Spleen (tissue), 11 donors: ENCODE results near the gene EIF4A3. TPM values are rescaled to one million over a fixed set of nuclear protein-coding genes. Genes with fewer than 3 reads are reported as not detected.
A peak's percentile ranks its signal among the peaks of the same experiment; 100 is the strongest.

Experiments used
- DNase-seq: peaks from one replicate; pipeline ENCODE4 v3.0.0-alpha.2; 2020
- H3K27ac ChIP-seq, 8 donors: fragments of 200-600 bp; sonication (generic) in 7 of 8; 1 replicate in 4 of 8; 2 replicates in 4 of 8; pipeline versions ENCODE4 v1.5.0 to v1.8.0; 2016 to 2021; ENCODE audit warnings: inconsistent platforms in 4 of 8, mild to moderate bottlenecking in 4 of 8, moderate library complexity in 1 of 8
- H3K27me3 ChIP-seq, 7 donors: fragments of 200-600 bp; sonication (generic) in 6 of 7; replicated peaks in 1 of 7; 1 replicate in 4 of 7; 2 replicates in 3 of 7; pipeline versions ENCODE4 v1.5.0 to v1.8.0; 2016 to 2021; ENCODE audit warnings: inconsistent platforms in 3 of 7, mild to moderate bottlenecking in 1 of 7
- H3K36me3 ChIP-seq, 6 donors: fragments of 200-600 bp; sonication (generic) in 5 of 6; 1 replicate in 4 of 6; 2 replicates in 2 of 6; pipeline versions ENCODE4 v1.5.0 to v1.8.0; 2016 to 2021; ENCODE audit warnings: inconsistent platforms in 2 of 6
- H3K4me1 ChIP-seq, 6 donors: fragments of 200-600 bp; sonication (generic) in 5 of 6; 1 replicate in 3 of 6; 2 replicates in 3 of 6; pipeline versions ENCODE4 v1.5.0 to v1.8.0; 2016 to 2021; ENCODE audit warnings: inconsistent platforms in 3 of 6
- H3K4me3 ChIP-seq, 8 donors: fragments of 200-600 bp; sonication (generic) in 7 of 8; 1 replicate in 4 of 8; 2 replicates in 4 of 8; pipeline versions ENCODE4 v1.5.0 to v1.8.0; 2016 to 2021; ENCODE audit warnings: inconsistent platforms in 4 of 8, mild to moderate bottlenecking in 4 of 8, moderate library complexity in 2 of 8
- H3K9me3 ChIP-seq, 8 donors: fragments of 200-600 bp; sonication (generic) in 7 of 8; 1 replicate in 4 of 8; 2 replicates in 4 of 8; pipeline versions ENCODE4 v1.5.0 to v1.8.0; 2016 to 2021; ENCODE audit warnings: inconsistent platforms in 4 of 8
- POLR2A ChIP-seq, 3 donors: fragments of 450-650 bp; IDR thresholded peaks; one replicate each; pipeline ENCODE4 v1.5.1; 2017; ENCODE audit warnings: antibody characterized with exemption in 3 of 3, mild to moderate bottlenecking in 1 of 3
- POLR2AphosphoS5 ChIP-seq, 3 donors: sonication (generic); formaldehyde crosslinking; IDR thresholded peaks; one replicate each; pipeline ENCODE4 v1.5.1; 2017; ENCODE audit warnings: antibody characterized with exemption in 3 of 3
- WGBS, 5 donors: extraction: QIAGEN DNeasy Blood & Tissue Kit in 3 of 5; methylation state at CpG; one replicate each; pipeline versions ENCODE4 v1.1.5 to v1.1.7; 2013 to 2018; 5-methylcytosine and 5-hydroxymethylcytosine counted together
- intact Hi-C: fragments of 100-400 bp; cut with DNase I; formaldehyde crosslinking; loops from one replicate; pipeline ENCODE4 v1.15.0; 2023; ENCODE audit warnings: low total_unique reads
- polyA plus RNA-seq, 3 donors: library from polyadenylated mRNA; stranded (reverse); fragments of 200-250 nt; gene quantifications; one replicate each; pipeline ENCODE4 v1.2.1, GENCODE V29; 2013
- total RNA-seq, 7 donors: library from RNA; depleted of rRNA in 3 of 7; stranded (reverse); fragments of >200 nt in 3 of 7; fragmentation: NEBNext Ultra II Directional in 4 of 7; extraction: Animal tissue kit (Norgen Biotek cat#: 25700) in 4 of 7; gene quantifications; one replicate each; pipeline versions ENCODE4 v1.1.0 to v1.2.1, GENCODE V29; 2016 to 2021
- TF ChIP-seq, protein P1 (sequence below), 11 experiments: fragments of 200-600 bp in 7 of 11; fragments of 450-650 bp in 4 of 11; sonication (generic) in 4 of 11; IDR thresholded peaks in 8 of 11; conservative IDR thresholded peaks in 3 of 11; 1 replicate in 7 of 11; 2 replicates in 4 of 11; pipeline versions ENCODE4 v1.4.0 to v1.8.0; 2016 to 2021; ENCODE audit warnings: antibody characterized with exemption in 11 of 11, inconsistent platforms in 4 of 11, mild to moderate bottlenecking in 1 of 11
- donor health status: healthy with polysubstance abuse.
- donor health status: DM: no; HTN: no; CAD: no; lungs with moderate emphysema.
- donor health status: DM: no; HTN: no; CAD: no.
- donor health status: Bipolar disorder and iron deficiency.
- donor health status: healthy.
- donor health status: DM: no; HTN: no; CAD: no.
- donor health status: DM: yes; HTN: yes; CAD: no.

The EIF4A3 gene
- total and polyA plus RNA-seq, 10 donors = 37.3 to 79.5 (median 63.6) TPM

DNA sequence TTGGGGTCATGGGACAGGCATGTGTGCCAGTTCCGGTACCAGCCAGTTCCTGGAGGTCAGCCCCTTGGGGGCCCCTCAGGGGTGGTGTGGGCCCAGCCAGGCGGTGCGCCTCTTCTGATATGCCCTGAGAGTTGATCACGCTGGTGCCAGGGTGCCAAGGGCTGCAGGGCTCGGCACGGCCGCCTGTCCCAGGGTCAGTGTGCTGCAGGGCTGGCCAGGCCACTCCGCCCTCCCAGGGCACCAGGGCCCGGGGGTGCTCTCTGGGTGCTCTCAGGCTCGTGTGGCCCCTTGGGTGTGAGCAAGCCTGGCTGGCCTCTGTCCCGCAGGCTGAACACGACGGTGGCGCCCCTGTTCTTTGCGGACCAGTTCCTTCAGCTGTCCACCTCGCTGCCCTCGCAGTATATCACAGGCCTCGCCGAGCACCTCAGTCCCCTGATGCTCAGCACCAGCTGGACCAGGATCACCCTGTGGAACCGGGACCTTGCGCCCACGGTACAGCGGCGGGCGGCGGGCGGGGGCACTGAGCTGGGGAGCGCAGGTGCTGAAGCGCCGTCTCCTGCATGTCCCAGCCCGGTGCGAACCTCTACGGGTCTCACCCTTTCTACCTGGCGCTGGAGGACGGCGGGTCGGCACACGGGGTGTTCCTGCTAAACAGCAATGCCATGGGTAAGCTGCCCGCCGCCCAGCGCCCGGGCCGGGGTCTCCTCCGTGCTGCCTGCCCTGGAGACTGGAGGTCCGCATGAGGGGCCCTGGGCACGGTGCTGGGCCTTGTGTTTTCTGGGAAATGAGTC, 39.5 kb downstream of the EIF4A3 start:
- H3K27ac ChIP-seq = no peak overlapping the region
- H3K9me3 ChIP-seq = no peaks in the 10 kb centered on the region
- peaks cover 0 to 29% (median 15%) of the 10 kb centered on the region in 6 donors for H3K4me1 ChIP-seq
- TF ChIP-seq POLR2AphosphoS5 (IDR thresholded peaks at IDR 0.05) (peak in 1 of 3 donors; percentile 36), POLR2A (IDR thresholded peaks at IDR 0.05) (no peak)
- H3K4me3 ChIP-seq = no peak overlapping the region
- DNase-seq = peak; percentile 67
- WGBS, 5 donors = 90 to 94% (median 93%) methylated on average over 19 to 46 of the region's 46 CpGs
- no peaks in the 10 kb centered on the region for H3K27me3 ChIP-seq
- peaks cover 0 to 63% (median 0%) of the 10 kb centered on the region in 6 donors for H3K36me3 ChIP-seq
- intact Hi-C loops = no loop called here

GRCh38 chr17:80106751-80107150, 40.2 kb downstream of the EIF4A3 start:
- WGBS, 5 donors = 80 to 94% (median 90%) methylated on average over 12 of the region's 12 CpGs
- Histone ChIP-seq H3K27ac (no peak overlapping the region), H3K27me3 (no peaks in the 10 kb centered on the region), H3K36me3 (peaks cover 0 to 56% (median 0%) of the 10 kb centered on the region in 6 donors), H3K4me1 (peaks cover 4 to 36% (median 21%) of the 10 kb centered on the region in 6 donors), H3K9me3 (no peaks in the 10 kb centered on the region), H3K4me3 (no peak overlapping the region)
- no peak for DNase-seq
- intact Hi-C loops = no loop called here
- TF ChIP-seq POLR2A (IDR thresholded peaks at IDR 0.05) = no peak
- TF ChIP-seq POLR2AphosphoS5 (IDR thresholded peaks at IDR 0.05) = no peak
- TF ChIP-seq, protein P1, sequence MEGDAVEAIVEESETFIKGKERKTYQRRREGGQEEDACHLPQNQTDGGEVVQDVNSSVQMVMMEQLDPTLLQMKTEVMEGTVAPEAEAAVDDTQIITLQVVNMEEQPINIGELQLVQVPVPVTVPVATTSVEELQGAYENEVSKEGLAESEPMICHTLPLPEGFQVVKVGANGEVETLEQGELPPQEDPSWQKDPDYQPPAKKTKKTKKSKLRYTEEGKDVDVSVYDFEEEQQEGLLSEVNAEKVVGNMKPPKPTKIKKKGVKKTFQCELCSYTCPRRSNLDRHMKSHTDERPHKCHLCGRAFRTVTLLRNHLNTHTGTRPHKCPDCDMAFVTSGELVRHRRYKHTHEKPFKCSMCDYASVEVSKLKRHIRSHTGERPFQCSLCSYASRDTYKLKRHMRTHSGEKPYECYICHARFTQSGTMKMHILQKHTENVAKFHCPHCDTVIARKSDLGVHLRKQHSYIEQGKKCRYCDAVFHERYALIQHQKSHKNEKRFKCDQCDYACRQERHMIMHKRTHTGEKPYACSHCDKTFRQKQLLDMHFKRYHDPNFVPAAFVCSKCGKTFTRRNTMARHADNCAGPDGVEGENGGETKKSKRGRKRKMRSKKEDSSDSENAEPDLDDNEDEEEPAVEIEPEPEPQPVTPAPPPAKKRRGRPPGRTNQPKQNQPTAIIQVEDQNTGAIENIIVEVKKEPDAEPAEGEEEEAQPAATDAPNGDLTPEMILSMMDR (IDR thresholded peaks at IDR 0.05 in 8 of 11, conservative IDR thresholded peaks at IDR 0.05 in 3 of 11) = no peak

DNA sequence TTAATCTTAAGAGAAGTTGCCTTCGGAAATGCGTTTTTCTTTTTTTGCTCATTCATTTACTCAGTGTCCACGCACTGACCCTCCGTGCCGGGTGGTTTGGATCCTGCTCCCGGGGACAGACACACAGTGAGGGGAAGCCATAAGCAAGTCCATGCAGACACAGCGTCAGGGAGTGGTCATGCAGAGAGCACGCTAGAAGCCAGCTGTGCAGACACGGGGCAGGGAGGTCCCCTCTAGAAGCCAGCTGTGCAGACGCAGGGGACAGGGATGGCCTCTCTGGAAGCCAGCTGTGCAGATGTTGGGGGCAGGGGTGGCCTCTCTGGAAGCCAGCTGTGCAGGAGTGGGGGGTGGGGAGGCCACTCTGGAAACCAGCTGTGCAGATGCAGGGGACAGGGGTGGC, 40.8 kb downstream of the EIF4A3 start:
- DNase-seq = peak; percentile 51
- no peak overlapping the region for H3K4me3 ChIP-seq
- no peaks in the 10 kb centered on the region for H3K9me3 ChIP-seq
- no peak overlapping the region for H3K27ac ChIP-seq
- H3K36me3 ChIP-seq = peaks cover 0 to 52% (median 0%) of the 10 kb centered on the region in 6 donors
- intact Hi-C loops = no loop called here
- TF ChIP-seq POLR2AphosphoS5 (IDR thresholded peaks at IDR 0.05) (no peak), POLR2A (IDR thresholded peaks at IDR 0.05) (no peak)
- TF ChIP-seq, protein P1 (IDR thresholded peaks at IDR 0.05 in 8 of 11, conservative IDR thresholded peaks at IDR 0.05 in 3 of 11) = no peak
- H3K27me3 ChIP-seq = no peaks in the 10 kb centered on the region
- H3K4me1 ChIP-seq = peaks cover 4 to 37% (median 23%) of the 10 kb centered on the region in 6 donors
- 74 to 84% (median 82%) methylated on average over 10 of the region's 10 CpGs for WGBS, 5 donors

- intact Hi-C loops = no loop called here
- 61 to 79% (median 74%) methylated on average over 19 to 29 of the region's 29 CpGs for WGBS, 5 donors
- Histone ChIP-seq H3K4me3 (no peak overlapping the region), H3K4me1 (peaks cover 5 to 41% (median 26%) of the 10 kb centered on the region in 6 donors), H3K36me3 (peaks cover 0 to 48% (median 0%) of the 10 kb centered on the region in 6 donors), H3K27me3 (no peaks in the 10 kb centered on the region), H3K27ac (no peak overlapping the region), H3K9me3 (no peaks in the 10 kb centered on the region)
- DNase-seq = peak; percentile 68
- TF ChIP-seq POLR2A (IDR thresholded peaks at IDR 0.05) = no peak
- TF ChIP-seq, protein P1 (IDR thresholded peaks at IDR 0.05 in 8 of 11, conservative IDR thresholded peaks at IDR 0.05 in 3 of 11) = no peak
- TF ChIP-seq POLR2AphosphoS5 (IDR thresholded peaks at IDR 0.05) = peak in 2 of 3 donors; percentile 25 to 45
Observed at GRCh38 chr17:80105762-80106161, 41.2 kb downstream of the EIF4A3 start.
